HepG2 (cell line): Measurements from ENCODE around the gene VCP. TPM values are rescaled to one million over a fixed set of nuclear protein-coding genes. Genes with fewer than 3 reads are reported as not detected.

Experiments
- ATAC-seq: fragments of 200-7000 bp; cut with Tn5 transposase; 3 replicates; pipeline ENCODE4 v1.9.1; 2020; ENCODE audit warnings: mild to moderate bottlenecking, moderate library complexity
- BruUV-seq: library from RNA; stranded (reverse); fragments of 400-500 nt; replicated peaks from 2 replicates; lab custom pipeline; 2021; lab: Mats Ljungman, UMichigan
- CTCF ChIA-PET: fragments of 300-600 bp; formaldehyde crosslinking; extraction: SDS; loops from one replicate; lab custom pipeline; 2021; ENCODE audit warnings: low total read pairs, inconsistent platforms, low intra/inter-chr PET ratio; lab: Yijun Ruan, JAX
- POLR2A ChIA-PET: fragments of 350-600 bp; sonication (Branson Sonifier 250); formaldehyde crosslinking; loops from one replicate; lab custom pipeline; 2020; ENCODE audit warnings: antibody characterized with exemption, inconsistent platforms; lab: Yijun Ruan, JAX
- DNase-seq: peaks from one replicate; pipeline ENCODE4 v3.0.0-alpha.2; 2015; ENCODE audit warnings: low spot score
- FAIRE-seq: peaks from 3 replicates; lab custom pipeline; 2011; peaks lifted over from hg19 to GRCh38; lab: Jason Lieb, UNC
- H2AFZ ChIP-seq: one replicate; pipeline ENCODE4 v1.6.1; 2011; ENCODE audit warnings: low read length, inconsistent platforms
- H3K27ac ChIP-seq: fragments of 300-600 bp; 3 replicates; pipeline ENCODE4 v1.8.0; 2011; ENCODE audit warnings: mixed run types, mild to moderate bottlenecking, mixed read lengths, low read length, inconsistent platforms; ENCODE audit not compliant: insufficient read depth; ENCODE audit errors: extremely low read length
- H3K27me3 ChIP-seq, 2 experiments: fragments of 200-600 bp in 1 of 2; 2 replicates in 1 of 2; 3 replicates in 1 of 2; pipeline versions ENCODE4 v1.6.0 to v1.8.0; 2011; ENCODE audit warnings: low read length in 2 of 2, mild to moderate bottlenecking in 2 of 2, moderate library complexity in 2 of 2, inconsistent platforms in 1 of 2; ENCODE audit not compliant: insufficient read depth in 2 of 2, control insufficient read depth in 1 of 2
- H3K36me3 ChIP-seq, 2 experiments: fragments of 200-600 bp in 1 of 2; replicated peaks in 1 of 2; 2 replicates in 1 of 2; 3 replicates in 1 of 2; pipeline versions ENCODE4 v1.5.1 to v1.8.0; 2011; ENCODE audit warnings: low read length in 2 of 2, inconsistent platforms in 1 of 2; ENCODE audit not compliant: insufficient read depth in 2 of 2, control insufficient read depth in 1 of 2
- H3K4me1 ChIP-seq: 2 replicates; pipeline ENCODE4 v1.5.1; 2012; ENCODE audit warnings: low read length, inconsistent platforms; ENCODE audit not compliant: insufficient read depth
- H3K4me2 ChIP-seq: 2 replicates; pipeline ENCODE4 v1.6.0; 2011; ENCODE audit warnings: low read depth, low read length, inconsistent platforms
- H3K4me3 ChIP-seq, 3 experiments: fragments of 200-600 bp in 1 of 3; sonication (generic), shearing (Covaris generic) in 1 of 3; replicated peaks in 1 of 3; 2 replicates each; pipeline ENCODE4 v1.5.1; 2011 to 2016; ENCODE audit warnings: low read length in 3 of 3, inconsistent platforms in 2 of 3, low read depth in 2 of 3, mild to moderate bottlenecking in 2 of 3, control low read depth in 1 of 3, mixed read lengths in 1 of 3; ENCODE audit not compliant: insufficient read depth in 1 of 3
- H3K79me2 ChIP-seq: one replicate; pipeline ENCODE4 v1.6.1; 2011; ENCODE audit warnings: low read length, inconsistent platforms; ENCODE audit not compliant: insufficient read depth
- H3K9ac ChIP-seq: 2 replicates; pipeline ENCODE4 v1.6.0; 2011; ENCODE audit warnings: mild to moderate bottlenecking, low read depth, low read length, inconsistent platforms; ENCODE audit not compliant: insufficient read depth
- H3K9me3 ChIP-seq: 2 replicates; pipeline ENCODE4 v1.5.1; 2012; ENCODE audit warnings: mild to moderate bottlenecking, low read length
- H4K20me1 ChIP-seq: 2 replicates; pipeline ENCODE4 v1.6.0; 2011; ENCODE audit warnings: inconsistent platforms, mild to moderate bottlenecking, low read length, moderate library complexity; ENCODE audit not compliant: insufficient read depth
- CBX5 ChIP-seq: sonication (generic); formaldehyde crosslinking; IDR thresholded peaks from 2 replicates; pipeline ENCODE4 v1.4.0; 2020; ENCODE audit warnings: missing genetic modification reagents, borderline replicate concordance
- CENPBD1 ChIP-seq: sonication (generic); formaldehyde crosslinking; IDR thresholded peaks from 2 replicates; pipeline ENCODE4 v1.8.0; 2022; ENCODE audit warnings: missing genetic modification reagents, low read depth, mild to moderate bottlenecking, borderline replicate concordance
- ELF1 ChIP-seq: sonication (generic); formaldehyde crosslinking; IDR thresholded peaks from 2 replicates; pipeline ENCODE4 v1.4.0; 2020; ENCODE audit warnings: missing genetic modification reagents
- IKZF4 ChIP-seq: sonication (generic); formaldehyde crosslinking; IDR thresholded peaks from 2 replicates; pipeline ENCODE4 v1.5.1; 2020; ENCODE audit warnings: borderline replicate concordance, mild to moderate bottlenecking, low read depth, missing genetic modification reagents; ENCODE audit errors: not compliant biosample characterization
- IRX3 ChIP-seq: sonication (generic); formaldehyde crosslinking; IDR thresholded peaks from 2 replicates; pipeline ENCODE4 v1.8.1; 2023; ENCODE audit warnings: mild to moderate bottlenecking, low read depth, missing genetic modification reagents, borderline replicate concordance
- REXO4 ChIP-seq: sonication (generic); formaldehyde crosslinking; IDR thresholded peaks from 2 replicates; pipeline ENCODE4 v1.8.0; 2022; ENCODE audit warnings: missing genetic modification reagents, mild to moderate bottlenecking, borderline replicate concordance
- RFX3 ChIP-seq: IDR thresholded peaks from 2 replicates; pipeline ENCODE4 v1.6.1; 2016; ENCODE audit warnings: missing biosample characterization, missing genetic modification reagents
- XRCC5 ChIP-seq: fragments of 200-400 bp; formaldehyde crosslinking; optimal IDR thresholded peaks from 2 replicates; pipeline ENCODE3; 2017; ENCODE audit warnings: mild to moderate bottlenecking, low read length
- ZFP90 ChIP-seq: sonication (generic); formaldehyde crosslinking; IDR thresholded peaks from 2 replicates; pipeline ENCODE4 v1.8.0; 2022; ENCODE audit warnings: missing genetic modification reagents, mild to moderate bottlenecking, inconsistent platforms, borderline replicate concordance
- ZKSCAN5 ChIP-seq: sonication (generic); formaldehyde crosslinking; IDR thresholded peaks from 2 replicates; pipeline ENCODE4 v1.5.1; 2020; ENCODE audit warnings: mild to moderate bottlenecking, missing genetic modification reagents
- ZNF18 ChIP-seq: sonication (generic); formaldehyde crosslinking; IDR thresholded peaks from 2 replicates; pipeline ENCODE4 v1.8.0; 2022; ENCODE audit warnings: mild to moderate bottlenecking, missing genetic modification reagents; ENCODE audit not compliant: insufficient replicate concordance
- ZNF234 ChIP-seq: sonication (generic); formaldehyde crosslinking; conservative IDR thresholded peaks from 2 replicates; pipeline ENCODE4 v1.5.1; 2020; ENCODE audit warnings: mild to moderate bottlenecking, missing genetic modification reagents
- ZNF784 ChIP-seq: sonication (generic); formaldehyde crosslinking; IDR thresholded peaks from 2 replicates; pipeline ENCODE4 v1.5.1; 2020; ENCODE audit warnings: missing genetic modification reagents, mild to moderate bottlenecking, borderline replicate concordance
- WGBS: methylation state at CpG from one replicate; pipeline ENCODE4 v1.1.6; 2017; ENCODE audit warnings: low lambda C conversion rate; 5-methylcytosine and 5-hydroxymethylcytosine counted together
- in situ Hi-C: cut with HindIII; loops from 2 replicates; pipeline ENCODE4 v1.10.0; 2017; ENCODE audit warnings: low pct_unique_long_range_greater_than_20kb; ENCODE audit not compliant: extremely low pct_ligation_motif_present
- intact Hi-C: fragments of 100-400 bp; cut with micrococcal nuclease; formaldehyde crosslinking; loops from one replicate; pipeline ENCODE4 v1.10.0; 2022; ENCODE audit not compliant: unreplicated experiment
- polyA plus RNA-seq, 8 experiments: library from polyadenylated mRNA; depleted of rRNA in 3 of 8; stranded (reverse) in 7 of 8; unstranded in 1 of 8; fragments of >200 nt; fragmentation: Illumina TruSeq in 4 of 8; extraction: Trizol in 4 of 8; gene quantifications; 2 replicates each; pipeline versions ENCODE4 v1.2.1 to v1.2.3, GENCODE V29; 2011 to 2016; ENCODE audit warnings: low read depth in 4 of 8, missing spikeins in 1 of 8, mixed read lengths in 1 of 8; ENCODE audit not compliant: insufficient read depth in 1 of 8
- total RNA-seq, 5 experiments: library from RNA; depleted of rRNA; stranded (reverse); fragments of >200 nt; fragmentation: Illumina TruSeq; extraction: Trizol; gene quantifications; 2 replicates each; pipeline ENCODE4 v1.2.3, GENCODE V29; 2016; ENCODE audit warnings: low read depth in 1 of 5

The VCP gene
- total and polyA plus RNA-seq, 2 of the 13 experiments (the other 11 are each of a cell fraction or from before 2014, with no cell fraction given): 143 to 391 TPM

- peaks cover 31% of the 10 kb centered on the region for H3K4me1 ChIP-seq
- in situ Hi-C loops (no loop called here), intact Hi-C loops (no loop called here)
- no peak overlapping the region for H3K4me2 ChIP-seq
- no peak overlapping the region for H3K27ac ChIP-seq
- ATAC-seq (no peak), FAIRE-seq (no peak), DNase-seq (no peak)
- TF ChIP-seq ZFP90 (CRISPR knock-in tag) (no peak), ZNF18 (CRISPR knock-in tag) (no peak), ELF1 (CRISPR knock-in tag) (no peak), ZKSCAN5 (CRISPR knock-in tag) (no peak), RFX3 (CRISPR knock-in tag) (no peak), ZNF784 (CRISPR knock-in tag) (no peak), XRCC5 (no peak), CBX5 (CRISPR knock-in tag) (no peak), IKZF4 (no peak), CENPBD1 (CRISPR knock-in tag) (no peak), IRX3 (CRISPR knock-in tag) (no peak), REXO4 (CRISPR knock-in tag) (no peak), ZNF234 (CRISPR knock-in tag) (no peak)
- no peak overlapping the region for H3K9ac ChIP-seq
- no peak overlapping the region for H2AFZ ChIP-seq
- H4K20me1 ChIP-seq: no peaks in the 10 kb centered on the region
- peaks cover 3% of the 10 kb centered on the region for H3K79me2 ChIP-seq
- H3K27me3 ChIP-seq: no peaks in the 10 kb centered on the region; a peak in 1 of 5 replicates
- ChIA-PET POLR2A (no interaction called here), CTCF (no interaction called here)
- H3K4me3 ChIP-seq: no peak overlapping the region
- no peaks in the 10 kb centered on the region for H3K9me3 ChIP-seq
- no TSS peak for BruUV-seq
- 82% methylated on average over 5 of the region's 18 CpGs for WGBS
- peaks cover 0 to 4% of the 10 kb centered on the region in 2 experiments; a peak in 1 of 5 replicates for H3K36me3 ChIP-seq
These were observed 35.2 kb upstream of the VCP start for GRCh38 chr9:35107297-35108290.
